Measurements from ENCODE around the gene MEGF11.

The MEGF11 gene

GRCh38 chr15:65990298-65990981 is 263.1 kb downstream of the MEGF11 start (continued):
- TF ChIP-seq ESRRG (CRISPR knock-in tag; IDR thresholded peaks at IDR 0.05) (no peak), ARNTL (CRISPR knock-in tag; IDR thresholded peaks at IDR 0.05; ENCODE audit: borderline replicate concordance, low read depth) (no peak), PPARA (CRISPR knock-in tag; IDR thresholded peaks at IDR 0.05; ENCODE audit: borderline replicate concordance) (no peak), ISL1 (CRISPR knock-in tag; IDR thresholded peaks at IDR 0.05) (no peak), CSRNP3 (CRISPR knock-in tag; IDR thresholded peaks at IDR 0.05) (no peak), CSDC2 (CRISPR knock-in tag; IDR thresholded peaks at IDR 0.05) (no peak), ZNF565 (CRISPR knock-in tag; conservative IDR thresholded peaks at IDR 0.05; ENCODE audit: low read depth) (no peak), PATZ1 (CRISPR knock-in tag; IDR thresholded peaks at IDR 0.05; ENCODE audit: borderline replicate concordance) (no peak)

GRCh38 chr15:65987100-65987499 is 266.4 kb downstream of the MEGF11 start:
- no peak for TF ChIP-seq TSHZ2 (CRISPR knock-in tag; IDR thresholded peaks at IDR 0.05)
- no peak for TF ChIP-seq GLIS3 (CRISPR knock-in tag; IDR thresholded peaks at IDR 0.05)
- no peak for TF ChIP-seq POU6F1 (CRISPR knock-in tag; IDR thresholded peaks at IDR 0.05; ENCODE audit: borderline replicate concordance, low read depth)
- TF ChIP-seq PATZ1 (CRISPR knock-in tag; IDR thresholded peaks at IDR 0.05; ENCODE audit: borderline replicate concordance) = no peak
- TF ChIP-seq CREB5 (CRISPR knock-in tag; IDR thresholded peaks at IDR 0.05; ENCODE audit: low read depth) = no peak
- TF ChIP-seq ZNF8 (CRISPR knock-in tag; IDR thresholded peaks at IDR 0.05) = no peak
- TF ChIP-seq PPARA (CRISPR knock-in tag; IDR thresholded peaks at IDR 0.05; ENCODE audit: borderline replicate concordance) = no peak
- no peak for TF ChIP-seq ZNF70 (CRISPR knock-in tag; IDR thresholded peaks at IDR 0.05)
- no peak for TF ChIP-seq CSDC2 (CRISPR knock-in tag; IDR thresholded peaks at IDR 0.05)
- TF ChIP-seq ESRRG (CRISPR knock-in tag; IDR thresholded peaks at IDR 0.05) = no peak
- no peak for TF ChIP-seq ZNF565 (CRISPR knock-in tag; conservative IDR thresholded peaks at IDR 0.05; ENCODE audit: low read depth)
- TF ChIP-seq BACH2 (CRISPR knock-in tag; IDR thresholded peaks at IDR 0.05; ENCODE audit: borderline replicate concordance) = no peak
- no peak for TF ChIP-seq TOX (CRISPR knock-in tag; IDR thresholded peaks at IDR 0.05; ENCODE audit: borderline replicate concordance)
- TF ChIP-seq OSR1 (CRISPR knock-in tag; IDR thresholded peaks at IDR 0.05) = no peak
- TF ChIP-seq TCF4 (CRISPR knock-in tag; IDR thresholded peaks at IDR 0.05; ENCODE audit: borderline replicate concordance) = no peak
- TF ChIP-seq ZFP3 (CRISPR knock-in tag; IDR thresholded peaks at IDR 0.05) = no peak
- TF ChIP-seq ZC3H10 (CRISPR knock-in tag; IDR thresholded peaks at IDR 0.05) = no peak
- TF ChIP-seq SNAI2 (CRISPR knock-in tag; IDR thresholded peaks at IDR 0.05) = no peak
- no peak for TF ChIP-seq ARNTL (CRISPR knock-in tag; IDR thresholded peaks at IDR 0.05; ENCODE audit: borderline replicate concordance, low read depth)
- TF ChIP-seq CSRNP3 (CRISPR knock-in tag; IDR thresholded peaks at IDR 0.05) = no peak
- no peak for ATAC-seq
